ENCODE results near the gene KANSL1L. TPM values are rescaled to one million over a fixed set of nuclear protein-coding genes. Genes with fewer than 3 reads are reported as not detected.

Gene KANSL1L
- total RNA-seq, 1 experiment from 2014 or later, result 6.7 TPM

DNA sequence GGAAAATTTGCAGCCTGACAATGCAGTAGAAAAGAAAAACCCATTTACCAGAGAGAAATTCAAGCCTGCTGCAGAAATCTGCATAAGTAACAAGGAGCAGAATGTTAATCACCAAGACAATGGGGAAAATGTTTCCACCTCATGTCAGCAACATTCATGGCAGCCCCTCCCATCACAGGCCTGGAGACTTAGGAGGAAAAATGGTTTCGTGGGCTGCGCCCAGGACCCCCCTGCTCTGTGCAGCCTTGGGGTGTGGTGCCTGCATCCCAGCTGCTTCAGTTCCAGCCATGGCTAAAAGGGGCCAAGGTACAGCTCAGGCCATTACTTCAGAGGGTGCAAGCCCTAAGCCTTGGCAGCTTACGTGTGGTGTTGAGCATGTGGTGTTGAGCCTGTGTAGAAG is 115.4 kb downstream of the KANSL1L start:
- Histone ChIP-seq H3K36me3 (ENCODE audit: control insufficient read depth in 1 of 2, insufficient read depth in 2 of 2, low read length in 2 of 2) (no peaks in the 10 kb centered on the region), H3K79me2 (ENCODE audit: insufficient read depth, low read length) (no peaks in the 10 kb centered on the region), H2AFZ (ENCODE audit: low read depth, low read length, poor library complexity, severe bottlenecking) (no peak overlapping the region), H3K4me1 (ENCODE audit: control insufficient read depth in 1 of 2, insufficient read depth in 2 of 2, low read length in 2 of 2) (no peaks in the 10 kb centered on the region), H3K27me3 (ENCODE audit: insufficient read depth, low read length) (no peaks in the 10 kb centered on the region), H3K9me2 (ENCODE audit: insufficient read depth) (no peaks in the 10 kb centered on the region), H3K27ac (ENCODE audit: low read depth, low read length) (no peak overlapping the region), H3K9me3 (ENCODE audit: control insufficient read depth in 1 of 2, insufficient read depth in 1 of 2, low read depth in 1 of 2, low read length in 2 of 2) (no peaks in the 10 kb centered on the region; a peak in 1 of 4 replicates), H4K20me1 (ENCODE audit: insufficient read depth) (no peaks in the 10 kb centered on the region), H3K9ac (ENCODE audit: low read length) (no peak overlapping the region), H3K4me2 (ENCODE audit: low read length) (no peak overlapping the region), H3K4me3 (replicated peaks in 1 of 2; ENCODE audit: low read depth in 1 of 2, low read length in 2 of 2) (no peak overlapping the region)
- CTCF ChIA-PET, result no interaction called here
- POLR2A ChIA-PET, result no interaction called here
- no peak for TF ChIP-seq SP1 (IDR thresholded peaks at IDR 0.05; ENCODE audit: low read depth)
- no peak for TF ChIP-seq FOSL1 (IDR thresholded peaks at IDR 0.05; ENCODE audit: low read depth)
- TF ChIP-seq, protein P1, sequence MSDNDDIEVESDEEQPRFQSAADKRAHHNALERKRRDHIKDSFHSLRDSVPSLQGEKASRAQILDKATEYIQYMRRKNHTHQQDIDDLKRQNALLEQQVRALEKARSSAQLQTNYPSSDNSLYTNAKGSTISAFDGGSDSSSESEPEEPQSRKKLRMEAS (IDR thresholded peaks at IDR 0.05), result no peak
- TF ChIP-seq, protein P2, sequence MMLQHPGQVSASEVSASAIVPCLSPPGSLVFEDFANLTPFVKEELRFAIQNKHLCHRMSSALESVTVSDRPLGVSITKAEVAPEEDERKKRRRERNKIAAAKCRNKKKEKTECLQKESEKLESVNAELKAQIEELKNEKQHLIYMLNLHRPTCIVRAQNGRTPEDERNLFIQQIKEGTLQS (IDR thresholded peaks at IDR 0.05), result no peak
- TF ChIP-seq, protein P3, sequence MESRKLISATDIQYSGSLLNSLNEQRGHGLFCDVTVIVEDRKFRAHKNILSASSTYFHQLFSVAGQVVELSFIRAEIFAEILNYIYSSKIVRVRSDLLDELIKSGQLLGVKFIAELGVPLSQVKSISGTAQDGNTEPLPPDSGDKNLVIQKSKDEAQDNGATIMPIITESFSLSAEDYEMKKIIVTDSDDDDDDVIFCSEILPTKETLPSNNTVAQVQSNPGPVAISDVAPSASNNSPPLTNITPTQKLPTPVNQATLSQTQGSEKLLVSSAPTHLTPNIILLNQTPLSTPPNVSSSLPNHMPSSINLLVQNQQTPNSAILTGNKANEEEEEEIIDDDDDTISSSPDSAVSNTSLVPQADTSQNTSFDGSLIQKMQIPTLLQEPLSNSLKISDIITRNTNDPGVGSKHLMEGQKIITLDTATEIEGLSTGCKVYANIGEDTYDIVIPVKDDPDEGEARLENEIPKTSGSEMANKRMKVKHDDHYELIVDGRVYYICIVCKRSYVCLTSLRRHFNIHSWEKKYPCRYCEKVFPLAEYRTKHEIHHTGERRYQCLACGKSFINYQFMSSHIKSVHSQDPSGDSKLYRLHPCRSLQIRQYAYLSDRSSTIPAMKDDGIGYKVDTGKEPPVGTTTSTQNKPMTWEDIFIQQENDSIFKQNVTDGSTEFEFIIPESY (IDR thresholded peaks at IDR 0.05; ENCODE audit: extremely low read depth, insufficient replicate concordance, low read length), result no peak
- TF ChIP-seq TCF7L2 (IDR thresholded peaks at IDR 0.05; ENCODE audit: borderline replicate concordance, extremely low read depth, insufficient read depth, insufficient read length), result no peak
- TF ChIP-seq EZH2phosphoT487 (IDR thresholded peaks at IDR 0.05; ENCODE audit: borderline replicate concordance), result no peak
- TF ChIP-seq POLR2AphosphoS5 (IDR thresholded peaks at IDR 0.05; ENCODE audit: low read depth, low read length), result no peak
- no peak for TF ChIP-seq CBX3 (IDR thresholded peaks at IDR 0.05; ENCODE audit: low read depth)
- TF ChIP-seq SIN3A (IDR thresholded peaks at IDR 0.05; ENCODE audit: low read depth), result no peak
- no peak for TF ChIP-seq YY1 (IDR thresholded peaks at IDR 0.05; ENCODE audit: extremely low read depth, insufficient replicate concordance, low read depth, low read length)
- TF ChIP-seq ZFX (IDR thresholded peaks at IDR 0.05), result no peak
- no peak for TF ChIP-seq POLR2A (IDR thresholded peaks at IDR 0.05; ENCODE audit: borderline replicate concordance, extremely low read depth, insufficient read depth, insufficient read length)
- TF ChIP-seq, protein P4, sequence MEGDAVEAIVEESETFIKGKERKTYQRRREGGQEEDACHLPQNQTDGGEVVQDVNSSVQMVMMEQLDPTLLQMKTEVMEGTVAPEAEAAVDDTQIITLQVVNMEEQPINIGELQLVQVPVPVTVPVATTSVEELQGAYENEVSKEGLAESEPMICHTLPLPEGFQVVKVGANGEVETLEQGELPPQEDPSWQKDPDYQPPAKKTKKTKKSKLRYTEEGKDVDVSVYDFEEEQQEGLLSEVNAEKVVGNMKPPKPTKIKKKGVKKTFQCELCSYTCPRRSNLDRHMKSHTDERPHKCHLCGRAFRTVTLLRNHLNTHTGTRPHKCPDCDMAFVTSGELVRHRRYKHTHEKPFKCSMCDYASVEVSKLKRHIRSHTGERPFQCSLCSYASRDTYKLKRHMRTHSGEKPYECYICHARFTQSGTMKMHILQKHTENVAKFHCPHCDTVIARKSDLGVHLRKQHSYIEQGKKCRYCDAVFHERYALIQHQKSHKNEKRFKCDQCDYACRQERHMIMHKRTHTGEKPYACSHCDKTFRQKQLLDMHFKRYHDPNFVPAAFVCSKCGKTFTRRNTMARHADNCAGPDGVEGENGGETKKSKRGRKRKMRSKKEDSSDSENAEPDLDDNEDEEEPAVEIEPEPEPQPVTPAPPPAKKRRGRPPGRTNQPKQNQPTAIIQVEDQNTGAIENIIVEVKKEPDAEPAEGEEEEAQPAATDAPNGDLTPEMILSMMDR (IDR thresholded peaks at IDR 0.05 in 2 of 3, conservative IDR thresholded peaks at IDR 0.05 in 1 of 3; ENCODE audit: borderline replicate concordance in 1 of 3, insufficient read depth in 1 of 3, low read depth in 2 of 3, low read length in 2 of 3), result no peak
- TF ChIP-seq CEBPB (IDR thresholded peaks at IDR 0.05; ENCODE audit: low read depth), result no peak
- TF ChIP-seq ELF1 (IDR thresholded peaks at IDR 0.05; ENCODE audit: borderline replicate concordance, low read depth), result no peak
- no peak for TF ChIP-seq RAD21 (IDR thresholded peaks at IDR 0.05; ENCODE audit: low read depth)
- no peak for TF ChIP-seq EGR1 (IDR thresholded peaks at IDR 0.05; ENCODE audit: low read depth)
- no peak for TF ChIP-seq SRF (IDR thresholded peaks at IDR 0.05; ENCODE audit: low read depth)
- no peak for TF ChIP-seq ZNF274 (IDR thresholded peaks at IDR 0.05; ENCODE audit: low read depth, low read length)
- RAD21 ChIA-PET (ENCODE audit: low non-redundant PET in 1 of 2, low total read pairs in 2 of 2, uncharacterized antibody in 2 of 2, unreplicated experiment in 2 of 2), result no interaction called here
- no peak for ATAC-seq
- no TSS peak for BruUV-seq (replicated peaks)
- intact Hi-C loops (cut with micrococcal nuclease), result no loop called here
- no peak for DNase-seq (ENCODE audit: low read depth, low spot score)

Data from HCT116 (cell line).